ENCODE data around the gene CELSR2.
A peak's percentile ranks its signal among the peaks of the same experiment; 100 is the strongest.

CELSR2 gene

DNA sequence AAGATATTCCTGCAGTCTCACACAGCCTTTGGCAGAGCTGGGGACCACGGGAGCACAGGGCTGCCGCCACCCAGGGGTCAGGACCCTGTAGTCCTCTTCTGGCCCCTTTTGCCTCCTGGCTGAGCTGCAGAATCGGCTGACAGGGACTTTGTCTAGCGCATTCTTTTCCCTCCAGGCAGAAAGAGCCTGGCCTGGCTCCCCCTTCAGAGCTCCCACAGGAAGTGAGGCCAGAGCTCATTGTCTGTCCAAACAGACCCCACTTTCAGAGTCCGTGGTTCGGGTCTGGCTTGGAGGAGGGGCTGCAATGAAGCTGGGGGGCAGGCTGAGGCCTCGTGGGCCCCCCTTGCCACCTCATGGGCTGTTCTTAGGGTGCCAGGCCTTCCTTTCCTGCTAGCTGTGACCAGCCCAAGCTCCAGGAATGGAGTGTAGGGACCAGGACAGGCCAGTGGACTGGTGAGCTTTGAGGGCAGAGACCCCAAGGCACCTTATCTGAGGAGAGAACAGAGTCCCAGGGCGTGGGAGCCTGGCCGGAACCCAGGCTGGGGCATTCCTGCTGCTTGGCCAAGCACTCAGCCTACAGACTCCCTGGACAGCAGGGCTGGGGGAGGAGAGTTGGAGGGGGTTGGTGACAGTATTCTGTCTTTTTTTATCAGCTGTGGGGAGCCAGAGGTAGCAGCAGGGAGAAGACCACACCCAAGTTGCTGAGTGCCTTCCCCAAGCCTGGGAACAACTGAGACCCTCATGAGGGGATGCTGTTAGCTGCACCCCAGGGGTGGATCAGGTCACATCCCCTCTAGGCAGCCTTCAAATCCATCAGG lies 4.7 kb downstream of the CELSR2 start:
- H3K36me3 Mint-ChIP-seq: no peaks in the 10 kb centered on the region
- no peaks in the 10 kb centered on the region for H3K9me3 Mint-ChIP-seq
- H3K27me3 Mint-ChIP-seq: peaks cover 37% of the 10 kb centered on the region
- peaks cover 26% of the 10 kb centered on the region for H3K4me1 Mint-ChIP-seq
- peak overlapping the region; percentile 66 for H3K27ac Mint-ChIP-seq
- no peak for ATAC-seq
- H3K4me3 Mint-ChIP-seq: no peak overlapping the region

DNA sequence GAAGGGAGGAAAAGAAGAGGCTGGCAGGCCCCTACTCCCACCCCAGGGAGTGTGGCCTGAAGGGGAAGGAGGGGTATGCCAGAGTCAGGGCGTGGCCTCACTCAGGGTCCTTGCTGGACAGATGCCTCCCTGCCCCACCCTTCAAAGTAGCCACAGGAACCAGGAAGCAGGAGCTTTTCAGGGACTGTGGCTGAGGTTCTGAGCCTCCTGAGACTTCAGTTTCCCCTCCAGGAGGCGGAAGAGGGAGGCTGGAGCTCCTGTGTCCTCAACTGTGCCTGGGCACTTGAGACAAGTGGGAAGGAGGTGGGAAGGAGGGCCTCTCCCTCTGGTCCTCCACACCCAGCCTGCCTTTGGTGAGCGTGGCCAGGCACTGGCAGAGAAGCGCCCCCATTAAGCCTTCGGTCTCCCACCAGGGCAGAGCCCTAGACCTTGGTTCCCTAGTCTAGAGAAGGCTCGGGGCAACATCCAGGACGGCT lies 5.3 kb downstream of the CELSR2 start:
- H3K4me3 Mint-ChIP-seq: no peak overlapping the region
- peak overlapping the region; percentile 29 for H3K27ac Mint-ChIP-seq
- no peak for ATAC-seq
- no peaks in the 10 kb centered on the region for H3K36me3 Mint-ChIP-seq
- H3K4me1 Mint-ChIP-seq: peaks cover 22% of the 10 kb centered on the region
- H3K27me3 Mint-ChIP-seq: peaks cover 37% of the 10 kb centered on the region
- H3K9me3 Mint-ChIP-seq: no peaks in the 10 kb centered on the region

DNA sequence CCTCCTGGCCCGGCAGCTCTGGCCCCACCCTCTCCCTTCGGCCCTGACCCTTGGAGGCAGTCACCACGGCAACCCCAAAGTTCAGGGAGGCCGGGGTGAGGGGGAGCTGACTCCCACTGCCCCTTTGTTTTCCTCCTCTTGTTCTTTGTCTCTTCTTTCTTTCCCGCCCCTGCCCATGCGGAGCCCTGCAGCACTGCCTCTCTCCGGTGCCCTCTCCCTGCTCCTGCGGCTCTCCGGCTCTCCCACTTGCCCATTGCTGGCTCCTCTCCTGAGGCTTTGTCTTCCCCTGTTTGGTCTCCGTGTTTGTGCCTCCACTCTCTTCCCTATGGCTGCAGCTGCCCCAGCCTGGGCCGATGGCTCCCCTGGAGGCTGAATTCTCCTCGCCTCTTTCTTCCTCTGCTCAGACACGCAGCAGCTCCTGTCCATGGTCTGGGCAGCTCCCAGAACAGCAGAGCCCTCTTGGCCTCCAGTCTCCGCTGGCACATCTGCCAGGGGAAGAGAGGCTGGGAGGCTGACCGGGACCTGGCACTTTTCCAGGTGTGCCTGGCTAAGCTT lies 5.8 kb downstream of the CELSR2 start:
- ATAC-seq: no peak
- Mint-ChIP-seq H3K36me3 (no peaks in the 10 kb centered on the region), H3K4me3 (no peak overlapping the region), H3K27ac (peak overlapping the region; percentile 29), H3K9me3 (no peaks in the 10 kb centered on the region), H3K27me3 (peaks cover 37% of the 10 kb centered on the region), H3K4me1 (peaks cover 22% of the 10 kb centered on the region)

DNA sequence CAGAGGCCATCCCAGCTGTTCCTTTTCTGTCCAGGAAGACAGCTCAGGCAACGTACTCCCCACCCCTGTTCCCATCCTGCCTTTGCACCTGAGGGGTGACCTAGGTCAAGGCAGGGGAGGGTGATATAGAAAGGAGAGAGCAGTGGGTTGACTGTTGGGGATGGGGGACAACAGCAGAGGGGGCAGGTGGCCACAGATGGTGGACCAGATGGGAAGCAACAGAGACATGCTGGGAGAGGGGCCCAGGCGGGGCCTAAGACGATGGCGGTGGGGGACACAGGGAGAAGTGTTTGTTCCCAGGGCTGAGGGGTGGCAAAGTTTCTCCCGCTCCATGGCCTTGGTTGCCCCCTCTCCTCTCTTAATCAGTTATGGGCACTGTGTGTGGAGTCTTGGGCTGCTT lies 6.3 kb downstream of the CELSR2 start:
- no peaks in the 10 kb centered on the region for H3K36me3 Mint-ChIP-seq
- no peaks in the 10 kb centered on the region for H3K9me3 Mint-ChIP-seq
- H3K4me1 Mint-ChIP-seq: peaks cover 21% of the 10 kb centered on the region
- H3K4me3 Mint-ChIP-seq: no peak overlapping the region
- peaks cover 32% of the 10 kb centered on the region for H3K27me3 Mint-ChIP-seq
- peak overlapping the region; percentile 29 for H3K27ac Mint-ChIP-seq
- ATAC-seq: no peak

DNA sequence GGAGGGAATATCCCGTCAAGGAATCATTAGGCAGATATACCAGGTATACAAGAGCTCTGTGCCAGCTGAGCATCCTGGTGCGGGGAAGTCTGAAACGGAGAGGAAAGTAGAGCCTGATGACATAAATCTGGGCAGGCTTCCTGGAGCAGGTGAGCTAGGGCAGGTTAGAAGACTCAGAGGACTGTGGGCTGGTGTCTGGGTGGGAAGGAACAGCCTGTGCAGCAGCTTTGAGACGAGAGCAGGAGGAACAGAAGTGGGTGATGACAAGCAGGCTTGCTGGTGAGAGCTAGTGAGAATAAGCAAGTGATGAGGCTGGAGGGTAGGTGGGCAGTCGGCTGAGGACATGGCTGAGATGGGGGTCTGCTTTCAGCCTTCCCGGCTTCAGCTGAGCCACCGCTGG lies 6.7 kb downstream of the CELSR2 start:
- Mint-ChIP-seq H3K36me3 (no peaks in the 10 kb centered on the region), H3K4me1 (peaks cover 18% of the 10 kb centered on the region), H3K27ac (no peak overlapping the region), H3K4me3 (no peak overlapping the region), H3K27me3 (peaks cover 28% of the 10 kb centered on the region), H3K9me3 (no peaks in the 10 kb centered on the region)
- no peak for ATAC-seq

DNA sequence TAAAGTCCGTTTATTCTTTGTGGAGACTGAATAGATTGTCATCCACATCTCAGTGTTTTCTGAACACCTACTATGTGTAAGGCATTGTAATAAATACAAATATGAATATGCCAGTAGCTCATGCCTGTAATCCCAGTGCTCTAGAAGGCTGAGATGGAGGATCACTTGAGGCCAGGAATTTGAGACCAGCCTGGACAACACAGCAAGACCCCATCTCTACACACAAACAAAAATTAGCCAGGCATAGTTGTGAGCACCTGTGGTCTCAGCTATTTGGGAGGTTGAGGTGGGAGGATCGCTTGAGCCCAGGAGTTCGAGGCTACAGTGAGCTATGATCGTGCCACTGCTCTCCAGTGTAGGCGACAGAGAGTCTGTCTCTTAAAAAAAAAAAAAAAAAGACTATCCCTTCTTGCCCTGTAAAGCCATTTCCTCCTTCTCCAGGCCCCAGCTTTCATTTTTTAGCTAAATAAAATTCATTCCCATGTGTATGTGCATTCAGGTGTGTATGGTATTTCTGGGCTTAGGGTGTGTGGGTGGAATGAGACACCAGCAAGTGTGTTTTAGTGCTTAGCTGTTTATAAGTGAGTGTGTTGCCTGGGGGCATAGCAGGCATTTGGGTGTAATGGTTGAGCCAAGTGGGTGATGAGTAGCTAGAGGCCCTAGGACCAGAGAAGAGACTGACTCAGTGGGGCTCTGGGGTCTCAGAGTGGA lies 7.8 kb downstream of the CELSR2 start:
- no peak overlapping the region for H3K4me3 Mint-ChIP-seq
- H3K4me1 Mint-ChIP-seq: peaks cover 18% of the 10 kb centered on the region
- no peak for ATAC-seq
- H3K9me3 Mint-ChIP-seq: no peaks in the 10 kb centered on the region
- no peaks in the 10 kb centered on the region for H3K36me3 Mint-ChIP-seq
- H3K27me3 Mint-ChIP-seq: peaks cover 26% of the 10 kb centered on the region
- H3K27ac Mint-ChIP-seq: no peak overlapping the region

DNA sequence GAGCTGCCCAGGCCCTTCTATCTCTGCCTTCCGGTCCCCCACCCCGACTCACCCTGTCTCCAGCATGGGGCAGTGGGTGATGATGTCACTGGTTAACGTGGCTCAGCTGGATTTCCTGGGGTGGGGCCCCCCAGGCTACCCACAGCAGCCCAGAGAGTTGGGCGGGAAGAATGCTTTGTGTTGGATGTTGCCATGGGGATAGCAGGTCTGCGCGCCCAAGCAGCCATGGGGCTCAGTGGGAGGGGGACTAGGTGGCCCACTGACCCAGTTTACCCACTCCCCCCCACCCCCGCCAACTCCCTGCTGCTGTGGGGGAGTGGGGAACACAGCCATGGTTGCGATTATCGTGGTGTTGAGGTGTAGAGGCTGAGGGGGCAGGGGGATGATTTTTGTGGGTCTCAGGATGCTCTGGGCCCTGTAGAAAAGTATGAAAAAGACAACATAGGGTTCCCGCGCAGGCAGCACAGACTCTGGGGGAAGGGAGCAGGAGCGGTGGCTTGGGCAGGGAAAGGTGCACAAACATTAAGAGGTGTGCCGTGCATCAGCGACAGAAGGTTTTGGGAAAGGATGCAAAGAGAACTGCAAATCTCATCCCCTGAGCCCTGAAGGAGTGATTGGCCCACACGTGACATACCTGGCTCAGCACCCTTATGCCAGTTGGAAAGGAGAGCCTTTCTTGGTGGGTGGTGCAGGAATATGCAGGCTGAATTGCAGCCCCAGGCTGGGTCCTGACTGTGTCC lies 8.5 kb downstream of the CELSR2 start:
- no peak for ATAC-seq
- Mint-ChIP-seq H3K4me1 (peaks cover 17% of the 10 kb centered on the region), H3K36me3 (no peaks in the 10 kb centered on the region), H3K9me3 (no peaks in the 10 kb centered on the region), H3K27ac (no peak overlapping the region), H3K27me3 (peaks cover 31% of the 10 kb centered on the region), H3K4me3 (no peak overlapping the region)

DNA sequence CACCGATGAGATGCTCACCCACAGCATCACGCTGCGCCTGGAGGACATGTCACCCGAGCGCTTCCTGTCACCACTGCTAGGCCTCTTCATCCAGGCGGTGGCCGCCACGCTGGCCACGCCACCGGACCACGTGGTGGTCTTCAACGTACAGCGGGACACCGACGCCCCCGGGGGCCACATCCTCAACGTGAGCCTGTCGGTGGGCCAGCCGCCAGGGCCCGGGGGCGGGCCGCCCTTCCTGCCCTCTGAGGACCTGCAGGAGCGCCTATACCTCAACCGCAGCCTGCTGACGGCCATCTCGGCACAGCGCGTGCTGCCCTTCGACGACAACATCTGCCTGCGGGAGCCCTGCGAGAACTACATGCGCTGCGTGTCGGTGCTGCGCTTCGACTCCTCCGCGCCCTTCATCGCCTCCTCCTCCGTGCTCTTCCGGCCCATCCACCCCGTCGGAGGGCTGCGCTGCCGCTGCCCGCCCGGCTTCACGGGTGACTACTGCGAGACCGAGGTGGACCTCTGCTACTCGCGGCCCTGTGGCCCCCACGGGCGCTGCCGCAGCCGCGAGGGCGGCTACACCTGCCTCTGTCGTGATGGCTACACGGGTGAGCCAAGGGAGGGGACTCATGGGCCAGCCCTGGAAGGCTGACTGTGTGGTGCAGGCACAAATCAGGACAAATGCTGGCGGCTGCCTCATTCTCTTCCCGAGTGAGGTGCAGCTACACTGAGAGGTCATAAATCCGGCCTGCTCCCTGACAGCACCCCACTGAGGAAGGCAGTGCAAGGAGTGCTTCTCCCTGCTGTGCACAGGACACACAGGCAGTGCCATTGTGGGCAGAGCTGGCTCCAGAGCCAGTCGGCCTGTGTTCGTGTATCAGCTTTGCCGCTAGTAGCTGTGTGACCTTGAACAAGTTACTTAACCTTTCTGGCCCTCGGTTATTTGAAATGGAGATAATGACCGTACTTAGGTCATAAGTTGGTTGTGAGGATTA lies 9.4 kb downstream of the CELSR2 start:
- H3K4me3 Mint-ChIP-seq: no peak overlapping the region
- ATAC-seq: no peak
- H3K9me3 Mint-ChIP-seq: no peaks in the 10 kb centered on the region
- peaks cover 17% of the 10 kb centered on the region for H3K4me1 Mint-ChIP-seq
- H3K27me3 Mint-ChIP-seq: peaks cover 33% of the 10 kb centered on the region
- no peak overlapping the region for H3K27ac Mint-ChIP-seq
- H3K36me3 Mint-ChIP-seq: no peaks in the 10 kb centered on the region

DNA sequence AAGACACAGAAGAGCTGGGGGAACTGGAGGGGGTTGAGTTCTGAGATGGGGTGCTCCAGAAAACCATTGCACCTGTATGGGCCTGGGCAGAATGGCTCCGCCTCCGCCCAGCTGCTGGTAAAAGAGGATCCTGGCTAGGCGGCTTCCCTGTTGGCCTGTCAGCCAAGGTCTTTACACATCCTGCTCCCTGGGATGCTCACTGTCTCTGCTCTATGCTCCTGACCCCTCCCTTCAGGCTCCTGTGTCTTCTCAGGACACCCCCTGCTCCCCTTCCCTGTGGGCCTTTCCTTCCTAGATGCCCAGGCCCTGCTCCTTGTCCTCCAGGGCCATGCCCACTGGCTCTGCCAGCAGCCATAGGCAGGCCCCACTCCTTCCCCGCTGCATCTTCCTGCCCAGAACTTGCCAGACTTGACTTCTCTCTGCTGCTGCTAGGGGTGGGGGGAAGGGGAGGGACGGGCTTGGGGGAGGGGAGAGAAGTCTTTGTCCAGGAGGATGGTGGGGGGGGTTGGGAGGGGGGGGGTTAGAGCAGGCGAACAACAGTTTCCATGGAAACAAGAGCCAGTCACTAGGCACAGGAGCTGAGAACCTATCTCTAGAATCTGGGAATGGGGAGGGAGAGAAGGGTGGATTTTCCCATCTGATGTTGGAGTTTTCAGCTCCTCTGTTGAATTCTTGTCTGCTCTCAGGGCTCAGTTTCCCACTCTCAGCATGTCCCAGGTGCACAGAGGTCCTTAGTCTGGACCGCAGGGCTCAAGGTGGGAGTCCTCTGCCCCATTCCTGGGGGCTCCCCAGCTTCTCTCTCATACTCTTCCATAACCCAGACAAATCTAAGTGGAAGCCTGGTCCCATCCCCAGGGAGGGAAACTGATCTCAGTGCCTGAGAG lies 10.6 kb downstream of the CELSR2 start:
- Mint-ChIP-seq H3K27ac (no peak overlapping the region), H3K36me3 (no peaks in the 10 kb centered on the region), H3K4me1 (peaks cover 17% of the 10 kb centered on the region), H3K9me3 (no peaks in the 10 kb centered on the region), H3K27me3 (peaks cover 33% of the 10 kb centered on the region), H3K4me3 (no peak overlapping the region)
- ATAC-seq: no peak

DNA sequence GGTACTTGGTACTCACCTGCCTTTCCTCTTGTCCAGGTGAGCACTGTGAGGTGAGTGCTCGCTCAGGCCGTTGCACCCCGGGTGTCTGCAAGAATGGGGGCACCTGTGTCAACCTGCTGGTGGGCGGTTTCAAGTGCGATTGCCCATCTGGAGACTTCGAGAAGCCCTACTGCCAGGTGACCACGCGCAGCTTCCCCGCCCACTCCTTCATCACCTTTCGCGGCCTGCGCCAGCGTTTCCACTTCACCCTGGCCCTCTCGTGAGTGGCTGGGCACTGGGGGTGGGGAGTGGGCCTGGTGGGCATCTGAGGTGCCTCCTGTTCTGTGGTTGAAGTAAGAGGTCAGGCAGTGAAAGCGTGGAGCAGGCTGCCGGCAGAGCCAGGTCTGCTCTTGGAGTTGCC lies 11.7 kb downstream of the CELSR2 start:
- Mint-ChIP-seq H3K9me3 (no peaks in the 10 kb centered on the region), H3K27me3 (peaks cover 23% of the 10 kb centered on the region), H3K27ac (no peak overlapping the region), H3K4me1 (peaks cover 11% of the 10 kb centered on the region), H3K36me3 (no peaks in the 10 kb centered on the region), H3K4me3 (no peak overlapping the region)
- no peak for ATAC-seq

DNA sequence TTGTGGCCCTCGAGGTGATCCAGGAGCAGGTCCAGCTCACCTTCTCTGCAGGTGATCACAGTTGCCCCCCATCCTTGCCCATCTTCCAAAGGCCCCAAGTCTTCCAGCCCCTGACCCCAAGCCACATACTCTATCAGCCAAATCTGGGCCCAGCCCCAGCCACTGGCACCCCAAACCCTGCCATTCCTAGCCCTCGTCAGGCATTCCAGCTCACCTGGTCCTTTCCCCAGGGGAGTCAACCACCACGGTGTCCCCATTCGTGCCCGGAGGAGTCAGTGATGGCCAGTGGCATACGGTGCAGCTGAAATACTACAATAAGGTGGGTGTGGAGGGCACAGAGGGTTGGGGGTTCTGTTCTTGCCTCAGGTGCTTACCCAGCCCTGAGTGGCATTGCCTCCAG lies 12.2 kb downstream of the CELSR2 start:
- no peaks in the 10 kb centered on the region for H3K9me3 Mint-ChIP-seq
- no peak for ATAC-seq
- peaks cover 23% of the 10 kb centered on the region for H3K27me3 Mint-ChIP-seq
- H3K36me3 Mint-ChIP-seq: no peaks in the 10 kb centered on the region
- H3K4me3 Mint-ChIP-seq: no peak overlapping the region
- H3K4me1 Mint-ChIP-seq: peaks cover 11% of the 10 kb centered on the region
- H3K27ac Mint-ChIP-seq: no peak overlapping the region

DNA sequence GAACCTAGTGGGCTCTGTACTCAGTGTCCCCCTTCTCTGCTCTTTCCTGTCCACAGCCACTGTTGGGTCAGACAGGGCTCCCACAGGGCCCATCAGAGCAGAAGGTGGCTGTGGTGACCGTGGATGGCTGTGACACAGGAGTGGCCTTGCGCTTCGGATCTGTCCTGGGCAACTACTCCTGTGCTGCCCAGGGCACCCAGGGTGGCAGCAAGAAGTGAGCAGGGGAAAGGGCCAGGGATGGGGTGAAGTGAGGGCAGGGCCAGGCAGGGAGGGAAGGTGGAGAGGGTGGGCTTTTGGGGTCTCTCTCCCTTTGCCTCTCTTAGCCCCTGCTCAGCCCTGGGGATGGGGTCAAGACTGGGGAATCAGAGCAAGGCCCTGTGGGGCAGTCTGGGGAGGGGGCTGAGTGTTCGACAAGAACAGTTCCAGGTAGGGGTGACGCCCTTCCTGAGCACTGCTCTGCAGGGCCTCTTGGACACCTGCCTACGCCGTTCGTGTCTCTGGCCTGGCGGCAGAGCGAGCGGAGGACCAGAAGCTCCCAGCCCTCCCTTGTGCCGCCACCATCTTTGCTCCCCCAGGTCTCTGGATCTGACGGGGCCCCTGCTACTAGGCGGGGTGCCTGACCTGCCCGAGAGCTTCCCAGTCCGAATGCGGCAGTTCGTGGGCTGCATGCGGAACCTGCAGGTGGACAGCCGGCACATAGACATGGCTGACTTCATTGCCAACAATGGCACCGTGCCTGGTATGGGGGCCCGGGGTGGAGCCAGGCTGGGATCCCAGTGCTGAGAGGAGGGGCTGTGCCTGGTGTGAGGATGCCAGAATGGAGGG lies 13.1 kb downstream of the CELSR2 start:
- peaks cover 14% of the 10 kb centered on the region for H3K4me1 Mint-ChIP-seq
- no peak overlapping the region for H3K4me3 Mint-ChIP-seq
- H3K27me3 Mint-ChIP-seq: peaks cover 23% of the 10 kb centered on the region
- no peak for ATAC-seq
- H3K27ac Mint-ChIP-seq: no peak overlapping the region
- no peaks in the 10 kb centered on the region for H3K36me3 Mint-ChIP-seq
- no peaks in the 10 kb centered on the region for H3K9me3 Mint-ChIP-seq

DNA sequence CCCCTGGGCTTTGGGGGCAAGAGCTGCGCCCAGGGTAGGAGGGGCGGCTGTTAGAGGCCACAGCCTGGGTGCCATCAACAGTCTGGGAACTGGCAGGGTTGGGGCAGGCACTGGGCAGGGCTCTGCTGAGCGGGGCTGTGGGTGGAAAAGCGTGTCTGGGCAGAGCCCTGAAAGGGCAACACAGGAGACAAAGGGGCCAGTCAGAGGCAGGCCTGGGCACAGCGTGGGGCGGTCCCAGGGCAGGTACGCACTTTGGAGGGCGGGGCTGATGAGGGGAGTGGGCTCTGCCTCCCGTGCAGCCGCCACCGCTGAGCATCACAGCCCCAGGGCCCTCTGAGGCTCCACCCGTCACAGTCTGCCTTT lies 13.9 kb downstream of the CELSR2 start:
- Mint-ChIP-seq H3K9me3 (no peaks in the 10 kb centered on the region), H3K27me3 (peaks cover 23% of the 10 kb centered on the region), H3K4me3 (no peak overlapping the region), H3K4me1 (peaks cover 17% of the 10 kb centered on the region), H3K27ac (no peak overlapping the region), H3K36me3 (no peaks in the 10 kb centered on the region)
- no peak for ATAC-seq

Data from stimulated activated memory B cell treated with anti-CD40 and anti-IgM and Interleukin-4, amounts not matched to agents 10 μg/mL and 1 μg/mL and 100 μg/mL, for 72 hours (primary cell).